GM12865 (cell line): ENCODE measurements around the gene ALG3.

Experiments used
- DNase-seq: peaks from one replicate; pipeline ENCODE4 v3.0.0; 2010; ENCODE audit warnings: low read depth
- H3K4me3 ChIP-seq: 2 replicates; pipeline ENCODE4 v1.5.1; 2011; ENCODE audit warnings: mild to moderate bottlenecking, low read depth, low read length, control low read depth
- CTCF ChIP-seq: IDR thresholded peaks from 2 replicates; pipeline ENCODE4 v1.5.1; 2011; ENCODE audit warnings: low read length, control low read depth, low read depth, inconsistent platforms; ENCODE audit not compliant: insufficient read depth; ENCODE audit errors: missing control alignments

The ALG3 gene

GRCh38 chr3:184259878-184260723 lies 11.3 kb upstream of the ALG3 start:
- no peak overlapping the region; the same call in 1 of the 2 replicates for H3K4me3 ChIP-seq
- DNase-seq: no peak
- no peak for TF ChIP-seq CTCF

- DNase-seq: no peak
- TF ChIP-seq CTCF: no peak
- no peak overlapping the region for H3K4me3 ChIP-seq
These were observed 10.7 kb upstream of the ALG3 start for GRCh38 chr3:184259396-184259877.

- no peak for TF ChIP-seq CTCF
- no peak overlapping the region for H3K4me3 ChIP-seq
- no peak for DNase-seq
These were observed 10.2 kb upstream of the ALG3 start for GRCh38 chr3:184258926-184259325.

- TF ChIP-seq CTCF: no peak
- DNase-seq: no peak
These were observed 8.5 kb upstream of the ALG3 start for GRCh38 chr3:184257083-184257915.

GRCh38 chr3:184255291-184256039 lies 6.7 kb upstream of the ALG3 start:
- no peak for TF ChIP-seq CTCF
- H3K4me3 ChIP-seq: no peak overlapping the region
- DNase-seq: no peak

More at GRCh38 chr3:184257083-184257915, 8.5 kb upstream of the ALG3 start:
- no peak overlapping the region for H3K4me3 ChIP-seq

GRCh38 chr3:184250167-184250828 lies 1.5 kb upstream of the ALG3 start:
- peak; percentile 94 for DNase-seq
- TF ChIP-seq CTCF: peak; percentile 95
- H3K4me3 ChIP-seq: peak overlapping the region; percentile 86
